ENCODE measurements around the gene GPSM1.

GPSM1 gene

GRCh38 chr9:136323371-136323789 is 4.0 kb upstream of the GPSM1 start:
- Histone ChIP-seq H3K79me2 (ENCODE audit: insufficient read depth, low read length) (peaks cover 5% of the 10 kb centered on the region), H4K20me1 (ENCODE audit: insufficient read depth, low read length, poor library complexity, severe bottlenecking) (peaks cover under 1% of the 10 kb centered on the region), H3F3A (ENCODE audit: low read depth) (no peaks in the 10 kb centered on the region), H3K4me1 (ENCODE audit: insufficient read depth, low read length, poor library complexity, severe bottlenecking) (peaks cover 7% of the 10 kb centered on the region), H3K4me2 (ENCODE audit: low read depth, low read length, poor library complexity, severe bottlenecking) (no peak overlapping the region), H3K9me3 (ENCODE audit: insufficient read depth, low read depth, low read length) (no peaks in the 10 kb centered on the region), H3K9me2 (replicated peaks; ENCODE audit: low read depth, low read length) (no peaks in the 10 kb centered on the region), H3K27me3 (ENCODE audit: insufficient read depth, low read length, poor library complexity, severe bottlenecking) (no peaks in the 10 kb centered on the region), H2AFZ (ENCODE audit: low read length) (no peak overlapping the region), H3K36me3 (ENCODE audit: insufficient read depth, low read length) (no peaks in the 10 kb centered on the region), H3K9ac (ENCODE audit: low read depth, low read length, poor library complexity, severe bottlenecking) (no peak overlapping the region), H3K4me3 (ENCODE audit: low read length, poor library complexity, severe bottlenecking) (no peak overlapping the region)
- no peak for TF ChIP-seq EZH2phosphoT487 (IDR thresholded peaks at IDR 0.05; ENCODE audit: borderline replicate concordance)
- TF ChIP-seq, protein P1, sequence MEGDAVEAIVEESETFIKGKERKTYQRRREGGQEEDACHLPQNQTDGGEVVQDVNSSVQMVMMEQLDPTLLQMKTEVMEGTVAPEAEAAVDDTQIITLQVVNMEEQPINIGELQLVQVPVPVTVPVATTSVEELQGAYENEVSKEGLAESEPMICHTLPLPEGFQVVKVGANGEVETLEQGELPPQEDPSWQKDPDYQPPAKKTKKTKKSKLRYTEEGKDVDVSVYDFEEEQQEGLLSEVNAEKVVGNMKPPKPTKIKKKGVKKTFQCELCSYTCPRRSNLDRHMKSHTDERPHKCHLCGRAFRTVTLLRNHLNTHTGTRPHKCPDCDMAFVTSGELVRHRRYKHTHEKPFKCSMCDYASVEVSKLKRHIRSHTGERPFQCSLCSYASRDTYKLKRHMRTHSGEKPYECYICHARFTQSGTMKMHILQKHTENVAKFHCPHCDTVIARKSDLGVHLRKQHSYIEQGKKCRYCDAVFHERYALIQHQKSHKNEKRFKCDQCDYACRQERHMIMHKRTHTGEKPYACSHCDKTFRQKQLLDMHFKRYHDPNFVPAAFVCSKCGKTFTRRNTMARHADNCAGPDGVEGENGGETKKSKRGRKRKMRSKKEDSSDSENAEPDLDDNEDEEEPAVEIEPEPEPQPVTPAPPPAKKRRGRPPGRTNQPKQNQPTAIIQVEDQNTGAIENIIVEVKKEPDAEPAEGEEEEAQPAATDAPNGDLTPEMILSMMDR (conservative IDR thresholded peaks at IDR 0.05; ENCODE audit: low read length): no peak

DNA sequence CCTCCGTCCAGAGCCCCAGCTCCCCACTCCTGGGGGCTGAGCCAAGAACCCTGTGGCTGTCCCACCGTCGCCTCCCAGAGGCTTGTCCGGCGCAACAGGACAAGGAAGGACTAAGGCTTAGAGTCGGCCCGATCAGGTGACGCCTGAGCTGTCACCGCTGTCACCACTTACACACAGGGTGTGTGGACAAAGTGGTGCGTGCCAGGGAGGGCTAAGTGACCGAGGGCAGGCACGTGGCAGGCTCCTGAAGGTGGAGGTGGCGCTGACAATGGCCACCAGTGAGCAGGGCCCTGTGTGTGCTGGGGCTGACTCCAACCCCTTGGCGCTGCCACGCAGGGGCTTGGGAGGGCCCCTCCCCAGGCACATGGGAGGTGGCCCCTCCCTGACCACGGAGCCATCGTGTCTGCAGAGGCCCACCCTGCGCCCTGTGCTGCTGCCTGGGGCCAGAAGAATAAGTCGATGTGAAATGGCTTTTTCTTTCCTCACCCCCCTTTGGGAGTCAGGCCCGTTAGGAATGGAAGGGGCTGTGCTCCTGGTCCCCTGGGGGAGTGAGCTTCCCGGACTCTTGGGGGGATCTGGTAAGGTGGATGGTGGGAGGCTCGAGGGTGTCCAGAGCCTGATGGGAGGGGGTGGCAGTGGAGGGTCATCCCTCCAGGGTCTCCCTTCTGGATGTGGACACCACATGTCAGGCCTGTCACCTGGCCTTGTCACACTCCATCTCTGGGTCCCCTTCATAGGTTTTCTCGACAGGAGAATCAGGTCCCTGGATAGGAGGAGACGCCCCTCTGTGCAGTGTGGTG is 2.6 kb upstream of the GPSM1 start:
- no peak overlapping the region for H3K9ac ChIP-seq (ENCODE audit: low read depth, low read length, poor library complexity, severe bottlenecking)
- H3K27me3 ChIP-seq (ENCODE audit: insufficient read depth, low read length, poor library complexity, severe bottlenecking): no peaks in the 10 kb centered on the region
- H3K4me2 ChIP-seq (ENCODE audit: low read depth, low read length, poor library complexity, severe bottlenecking): no peak overlapping the region
- H3K36me3 ChIP-seq (ENCODE audit: insufficient read depth, low read length): no peaks in the 10 kb centered on the region
- peaks cover 20% of the 10 kb centered on the region for H3K4me1 ChIP-seq (ENCODE audit: insufficient read depth, low read length, poor library complexity, severe bottlenecking)
- H3K9me2 ChIP-seq (replicated peaks; ENCODE audit: low read depth, low read length): no peaks in the 10 kb centered on the region
- H3K79me2 ChIP-seq (ENCODE audit: insufficient read depth, low read length): peaks cover 19% of the 10 kb centered on the region
- H3K4me3 ChIP-seq (ENCODE audit: low read length, poor library complexity, severe bottlenecking): no peak overlapping the region
- no peaks in the 10 kb centered on the region for H3K9me3 ChIP-seq (ENCODE audit: insufficient read depth, low read depth, low read length)
- H3F3A ChIP-seq (ENCODE audit: low read depth): no peaks in the 10 kb centered on the region
- TF ChIP-seq, protein P1 (conservative IDR thresholded peaks at IDR 0.05; ENCODE audit: low read length): peak; percentile 18; the same call in 1 of the 2 replicates
- no peak for TF ChIP-seq EZH2phosphoT487 (IDR thresholded peaks at IDR 0.05; ENCODE audit: borderline replicate concordance)
- H2AFZ ChIP-seq (ENCODE audit: low read length): no peak overlapping the region
- H4K20me1 ChIP-seq (ENCODE audit: insufficient read depth, low read length, poor library complexity, severe bottlenecking): peaks cover 5% of the 10 kb centered on the region

DNA sequence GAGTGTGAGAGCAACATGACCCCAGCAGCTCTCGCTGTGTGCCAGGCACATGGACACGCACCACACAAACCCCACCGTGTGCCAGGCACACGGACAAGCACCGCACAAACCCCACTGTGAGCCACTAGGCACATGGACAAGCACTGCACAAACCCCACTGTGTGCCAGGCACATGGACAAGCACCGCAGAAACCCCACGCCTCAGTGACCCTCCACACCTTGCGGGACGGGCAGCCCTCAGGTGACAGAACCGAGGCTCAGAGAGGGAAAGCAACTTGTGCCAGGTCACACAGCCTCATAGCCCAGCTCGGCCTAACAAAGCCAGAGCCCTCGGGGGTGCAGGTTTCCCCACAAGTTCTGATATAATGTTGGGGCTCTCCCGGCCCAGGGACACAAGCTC is 2.0 kb upstream of the GPSM1 start:
- H3K4me3 ChIP-seq (ENCODE audit: low read length, poor library complexity, severe bottlenecking): no peak overlapping the region
- H3K9me2 ChIP-seq (replicated peaks; ENCODE audit: low read depth, low read length): no peaks in the 10 kb centered on the region
- no peaks in the 10 kb centered on the region for H3K27me3 ChIP-seq (ENCODE audit: insufficient read depth, low read length, poor library complexity, severe bottlenecking)
- H3K36me3 ChIP-seq (ENCODE audit: insufficient read depth, low read length): no peaks in the 10 kb centered on the region
- peaks cover 24% of the 10 kb centered on the region for H3K4me1 ChIP-seq (ENCODE audit: insufficient read depth, low read length, poor library complexity, severe bottlenecking)
- H4K20me1 ChIP-seq (ENCODE audit: insufficient read depth, low read length, poor library complexity, severe bottlenecking): peaks cover 5% of the 10 kb centered on the region
- H2AFZ ChIP-seq (ENCODE audit: low read length): no peak overlapping the region
- H3F3A ChIP-seq (ENCODE audit: low read depth): no peaks in the 10 kb centered on the region
- no peak for TF ChIP-seq EZH2phosphoT487 (IDR thresholded peaks at IDR 0.05; ENCODE audit: borderline replicate concordance)
- TF ChIP-seq, protein P1 (conservative IDR thresholded peaks at IDR 0.05; ENCODE audit: low read length): no peak
- H3K79me2 ChIP-seq (ENCODE audit: insufficient read depth, low read length): peaks cover 25% of the 10 kb centered on the region
- H3K9me3 ChIP-seq (ENCODE audit: insufficient read depth, low read depth, low read length): no peaks in the 10 kb centered on the region
- H3K9ac ChIP-seq (ENCODE audit: low read depth, low read length, poor library complexity, severe bottlenecking): no peak overlapping the region
- H3K4me2 ChIP-seq (ENCODE audit: low read depth, low read length, poor library complexity, severe bottlenecking): no peak overlapping the region
